GOT3 (cell line): Measurements from ENCODE around the gene TTLL12.

Source experiments
- DNase-seq: peaks from one replicate; lab custom pipeline; 2025; ENCODE audit warnings: mixed read lengths; lab: John Stamatoyannopoulos, UW

TTLL12 gene

DNA sequence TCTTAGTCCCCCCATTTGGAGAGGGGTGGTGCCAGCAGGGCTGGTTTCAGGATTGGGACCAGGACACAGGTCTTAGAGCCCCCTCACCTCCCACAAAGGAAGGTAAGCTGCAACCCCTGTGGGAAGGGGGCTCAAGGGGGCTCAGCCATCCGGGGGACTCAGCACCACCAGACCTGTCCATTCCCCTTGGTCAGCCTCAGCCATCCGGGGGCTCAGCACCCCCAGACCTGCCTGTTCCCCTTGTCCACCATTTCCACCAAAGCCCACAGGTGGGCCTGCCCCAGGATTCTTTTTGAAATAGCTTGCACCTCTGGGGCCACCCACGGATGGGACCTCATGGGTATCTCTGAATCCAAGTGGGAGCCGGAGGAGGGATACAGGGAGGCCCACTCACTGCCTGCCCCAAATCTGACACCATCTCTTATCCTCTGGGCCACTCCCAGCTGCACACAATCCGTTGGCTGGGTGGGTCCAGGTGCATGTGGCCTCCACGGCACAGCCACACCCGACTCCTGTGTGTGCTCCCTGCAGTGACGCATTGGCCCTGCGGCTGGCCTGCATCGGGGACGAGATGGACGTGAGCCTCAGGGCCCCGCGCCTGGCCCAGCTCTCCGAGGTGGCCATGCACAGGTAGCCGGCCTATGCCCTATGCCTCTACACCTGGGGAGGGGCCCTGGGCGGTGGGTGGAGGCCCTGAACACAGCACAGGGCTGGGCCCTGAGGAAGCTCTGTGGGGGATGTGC is 59.6 kb downstream of the TTLL12 start:
- no peak for DNase-seq

DNA sequence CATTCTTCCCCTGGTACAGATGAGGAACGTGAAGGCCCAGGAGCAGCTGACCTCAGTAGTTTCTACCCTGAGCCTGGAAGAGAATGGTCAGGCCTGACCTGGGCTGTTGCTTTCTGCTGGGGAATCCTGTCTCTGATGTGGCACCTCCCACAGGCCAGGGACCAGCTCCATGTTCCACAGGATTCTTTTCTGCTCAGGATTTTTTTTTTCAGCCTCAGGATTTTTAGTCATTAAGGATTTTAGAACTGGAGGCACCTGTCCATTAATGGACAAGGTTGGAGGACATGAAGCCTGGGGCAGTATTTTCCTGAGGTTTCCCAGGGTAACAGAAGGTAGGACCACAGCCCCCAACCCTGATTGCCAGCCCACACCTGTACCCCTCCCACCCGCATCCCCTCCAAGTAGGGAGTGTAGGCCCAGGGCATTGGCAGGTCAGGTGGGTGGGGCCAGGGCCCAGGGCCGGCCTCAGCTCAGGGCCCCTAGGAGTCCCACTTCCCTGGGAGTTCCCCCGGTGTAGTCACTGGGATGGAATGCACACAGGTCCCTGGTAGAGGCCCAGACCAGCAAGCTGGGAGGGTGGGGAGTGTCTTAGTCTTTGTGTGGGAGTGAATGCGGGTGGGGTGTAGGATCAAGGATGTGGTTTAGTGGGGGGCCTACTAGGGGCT is 60.3 kb downstream of the TTLL12 start:
- DNase-seq = no peak

DNA sequence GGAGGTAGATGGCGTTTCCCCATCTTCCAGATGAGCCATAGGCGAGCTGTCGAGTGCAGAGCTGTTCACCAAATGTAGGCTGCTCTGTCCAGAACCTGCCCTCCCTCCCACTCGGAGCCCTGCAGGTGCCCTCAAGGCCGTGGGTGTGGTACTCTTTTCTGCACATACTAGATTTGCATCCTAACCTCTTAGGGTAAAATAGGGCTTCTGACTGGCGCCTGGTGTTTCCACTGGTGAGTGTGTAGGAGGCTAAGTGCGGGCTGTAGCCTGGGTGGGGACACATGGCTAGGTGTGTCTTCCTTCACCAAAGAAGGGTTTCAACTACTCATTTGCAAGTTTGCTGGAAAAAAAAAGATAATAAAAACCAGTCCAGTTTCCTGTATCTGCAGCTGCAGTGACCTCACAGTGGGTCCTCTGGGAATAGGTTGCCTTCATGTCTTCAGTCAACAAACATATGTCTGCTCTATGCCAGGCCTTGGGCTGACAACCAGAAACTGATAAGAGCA is 67.9 kb downstream of the TTLL12 start:
- no peak for DNase-seq

DNA sequence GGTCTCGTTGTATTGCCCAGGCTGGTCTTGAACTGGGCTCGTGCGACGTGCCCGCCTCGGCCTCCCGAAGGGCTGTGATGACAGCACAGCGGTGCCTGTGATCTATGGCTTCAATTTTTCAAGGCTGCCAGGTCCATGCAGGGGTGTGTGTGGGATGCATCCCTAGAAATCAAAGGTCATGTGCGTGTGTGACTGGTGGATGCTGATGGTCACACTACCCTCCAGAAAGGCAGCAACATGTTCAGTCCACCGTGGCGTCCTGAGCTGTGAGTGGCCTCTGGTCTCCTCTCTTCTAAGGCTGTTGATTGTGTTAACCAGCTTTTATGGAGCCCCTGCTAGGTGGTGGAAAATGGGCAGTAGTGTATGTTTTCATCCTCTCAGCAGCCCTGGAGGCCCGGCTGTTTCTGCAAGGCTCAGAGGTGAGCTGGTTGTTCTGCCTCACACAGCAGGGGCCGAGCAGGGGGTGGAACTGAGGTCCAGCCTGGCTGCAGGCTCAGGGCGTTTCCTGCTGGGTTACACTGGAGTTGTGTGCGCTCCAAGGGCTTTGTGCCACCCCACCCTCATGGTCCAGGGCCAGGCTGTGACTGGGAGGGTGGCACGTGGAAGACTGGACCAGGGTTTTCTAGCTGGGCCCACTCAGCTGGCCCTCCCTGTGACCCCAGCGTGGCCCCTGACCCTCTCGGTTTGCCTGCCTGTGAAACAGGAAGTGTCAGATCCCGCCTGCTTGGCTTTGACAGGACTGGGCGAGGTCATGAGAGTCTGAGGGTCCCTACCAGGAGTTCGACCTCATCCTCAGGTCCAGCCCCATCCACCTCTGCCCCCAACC is 68.7 kb downstream of the TTLL12 start:
- no peak for DNase-seq

DNA sequence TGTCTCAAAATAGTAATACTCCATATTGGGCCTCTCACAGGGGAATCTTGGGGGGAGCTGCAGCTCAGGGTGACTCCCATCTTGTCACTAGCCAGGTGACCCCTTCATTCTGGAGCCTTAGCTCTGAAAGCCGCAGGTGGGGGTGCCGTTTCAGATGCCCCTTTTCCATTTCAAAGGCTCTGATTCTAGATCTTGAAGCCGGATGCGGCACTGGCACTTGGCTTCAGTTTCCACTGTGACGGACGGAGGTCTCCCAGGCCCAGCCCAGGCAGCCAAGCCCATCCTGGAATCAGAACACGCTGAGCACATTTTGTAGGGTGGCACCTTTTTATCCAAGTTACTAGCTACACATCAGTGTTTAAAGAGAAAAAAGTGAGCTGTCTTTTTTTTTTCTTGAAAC is 70.0 kb downstream of the TTLL12 start:
- DNase-seq = no peak
